Natural killer cell treated with Interleukin-12 subunit alpha and Interleukin-12 subunit beta and Interleukin-15 and Interleukin-18, amount 100 ng/mL, for 72 hours (primary cell): ENCODE results near the gene SLC38A7. TPM values are rescaled to one million over a fixed set of nuclear protein-coding genes. Genes with fewer than 3 reads are reported as not detected.

ENCODE experiments used
- ATAC-seq, 2 donors: fragments of 150-1000 bp; cut with Tn5 transposase in 1 of 2; sonication (Bioruptor Pico), chemical (Tn5 transposase) in 1 of 2; 2 replicates each; pipeline ENCODE4 v1.10.0; 2021
- DNase-seq: peaks from one replicate; pipeline ENCODE4 v3.0.0; 2022; ENCODE audit warnings: low spot score
- H3K27ac Mint-ChIP-seq, 2 donors: 1 replicate in 1 of 2; 2 replicates in 1 of 2; pipeline ENCODE4 v1.8.0; 2022; ENCODE audit warnings: mixed read lengths in 2 of 2, mild to moderate bottlenecking in 1 of 2, moderate library complexity in 1 of 2
- H3K27me3 Mint-ChIP-seq, 2 donors: 1 replicate in 1 of 2; 2 replicates in 1 of 2; pipeline ENCODE4 v1.8.0; 2022; ENCODE audit warnings: mixed read lengths in 2 of 2
- H3K36me3 Mint-ChIP-seq: one replicate; pipeline ENCODE4 v1.8.0; 2022; ENCODE audit warnings: mixed read lengths
- H3K4me1 Mint-ChIP-seq, 2 donors: 1 replicate in 1 of 2; 2 replicates in 1 of 2; pipeline ENCODE4 v1.8.0; 2022; ENCODE audit warnings: low read depth in 2 of 2, mixed read lengths in 2 of 2, mild to moderate bottlenecking in 1 of 2
- H3K4me3 Mint-ChIP-seq: one replicate; pipeline ENCODE4 v1.8.0; 2022; ENCODE audit warnings: mixed read lengths
- H3K9me3 Mint-ChIP-seq: 2 replicates; pipeline ENCODE4 v1.8.0; 2022; ENCODE audit warnings: mixed read lengths
- total RNA-seq, 2 donors: library from RNA; stranded (reverse); gene quantifications; one replicate each; pipeline ENCODE4 v1.2.3, GENCODE V29; 2022

The SLC38A7 gene
- total RNA-seq, 2 donors from 2014 or later = 14.1 to 16.7 TPM

- no peak overlapping the region for H3K4me3 Mint-ChIP-seq
- DNase-seq (no peak), ATAC-seq (no peak)
- H3K9me3 Mint-ChIP-seq = no peaks in the 10 kb centered on the region
- no peaks in the 10 kb centered on the region for H3K36me3 Mint-ChIP-seq
- H3K27me3 Mint-ChIP-seq = peaks cover 0 to 5% of the 10 kb centered on the region in 2 donors
- no peak overlapping the region for H3K27ac Mint-ChIP-seq
- H3K4me1 Mint-ChIP-seq = no peaks in the 10 kb centered on the region
Measured at GRCh38 chr16:58658796-58659211, 25.8 kb downstream of the SLC38A7 start.

DNA sequence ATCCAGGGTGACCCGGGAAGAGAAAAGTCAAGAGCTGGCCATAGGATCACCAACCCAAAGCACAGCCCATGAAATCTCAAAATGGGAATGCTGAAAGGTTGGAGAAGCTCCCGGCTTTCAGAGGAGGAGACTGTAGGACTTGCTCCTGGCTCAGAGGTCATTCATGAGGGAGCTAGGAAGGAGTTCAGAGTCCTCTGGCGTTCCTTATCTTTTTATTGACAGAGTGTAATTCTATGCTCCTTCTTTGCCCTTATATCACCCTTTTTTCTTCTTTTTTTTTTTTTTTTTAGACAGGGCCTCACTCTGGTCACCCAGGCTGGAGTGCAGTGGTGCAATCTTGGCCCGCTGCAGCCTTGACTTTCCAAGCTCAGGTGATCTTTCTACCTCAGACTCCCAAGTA lies 27.7 kb downstream of the SLC38A7 start:
- Mint-ChIP-seq H3K27ac (no peak overlapping the region), H3K4me3 (no peak overlapping the region), H3K4me1 (no peaks in the 10 kb centered on the region), H3K36me3 (no peaks in the 10 kb centered on the region), H3K27me3 (peaks cover 0 to 5% of the 10 kb centered on the region in 2 donors), H3K9me3 (no peaks in the 10 kb centered on the region)
- ATAC-seq = no peak
- no peak for DNase-seq

GRCh38 chr16:58655215-58655596 lies 29.4 kb downstream of the SLC38A7 start:
- Mint-ChIP-seq H3K27ac (no peak overlapping the region), H3K27me3 (peaks cover 0 to 5% of the 10 kb centered on the region in 2 donors), H3K4me3 (no peak overlapping the region), H3K36me3 (no peaks in the 10 kb centered on the region), H3K4me1 (no peaks in the 10 kb centered on the region), H3K9me3 (no peaks in the 10 kb centered on the region)
- ATAC-seq (no peak), DNase-seq (no peak)

GRCh38 chr16:58654560-58655214 lies 29.9 kb downstream of the SLC38A7 start:
- Mint-ChIP-seq H3K4me1 (no peaks in the 10 kb centered on the region), H3K27ac (no peak overlapping the region), H3K4me3 (no peak overlapping the region), H3K9me3 (no peaks in the 10 kb centered on the region), H3K36me3 (no peaks in the 10 kb centered on the region), H3K27me3 (peaks cover 0 to 5% of the 10 kb centered on the region in 2 donors)
- ATAC-seq = no peak
- DNase-seq = no peak

- no peak for ATAC-seq
- peaks cover 0 to 3% of the 10 kb centered on the region in 2 donors for H3K27me3 Mint-ChIP-seq
- H3K4me1 Mint-ChIP-seq = no peaks in the 10 kb centered on the region
- H3K4me3 Mint-ChIP-seq = no peak overlapping the region
- no peaks in the 10 kb centered on the region for H3K9me3 Mint-ChIP-seq
- no peaks in the 10 kb centered on the region for H3K36me3 Mint-ChIP-seq
- H3K27ac Mint-ChIP-seq = no peak overlapping the region
- DNase-seq = no peak
Measured at GRCh38 chr16:58652741-58653140, 31.8 kb downstream of the SLC38A7 start.

DNA sequence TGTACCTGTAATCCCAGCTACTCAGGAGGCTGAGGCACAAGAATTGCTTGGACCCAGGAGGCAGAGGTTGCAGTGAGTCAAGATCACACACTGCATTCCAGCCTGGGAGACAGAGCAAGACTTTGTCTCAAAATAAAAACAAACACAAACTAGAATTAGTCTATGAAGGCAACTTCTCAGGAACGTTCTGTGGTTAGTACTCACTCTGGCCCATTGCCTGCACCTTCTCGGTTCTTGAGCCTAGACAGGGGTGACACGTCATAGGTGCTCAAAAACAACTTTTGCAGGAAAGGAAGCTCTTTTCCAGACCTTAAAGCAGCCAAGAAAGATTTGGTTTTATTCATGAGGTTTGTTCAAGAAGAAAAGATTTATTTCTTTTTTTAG lies 32.6 kb downstream of the SLC38A7 start:
- H3K4me1 Mint-ChIP-seq = no peaks in the 10 kb centered on the region
- H3K9me3 Mint-ChIP-seq = no peaks in the 10 kb centered on the region
- H3K4me3 Mint-ChIP-seq = no peak overlapping the region
- no peaks in the 10 kb centered on the region for H3K36me3 Mint-ChIP-seq
- DNase-seq (no peak), ATAC-seq (no peak)
- H3K27ac Mint-ChIP-seq = no peak overlapping the region
- peaks cover 0 to 3% of the 10 kb centered on the region in 2 donors for H3K27me3 Mint-ChIP-seq

DNA sequence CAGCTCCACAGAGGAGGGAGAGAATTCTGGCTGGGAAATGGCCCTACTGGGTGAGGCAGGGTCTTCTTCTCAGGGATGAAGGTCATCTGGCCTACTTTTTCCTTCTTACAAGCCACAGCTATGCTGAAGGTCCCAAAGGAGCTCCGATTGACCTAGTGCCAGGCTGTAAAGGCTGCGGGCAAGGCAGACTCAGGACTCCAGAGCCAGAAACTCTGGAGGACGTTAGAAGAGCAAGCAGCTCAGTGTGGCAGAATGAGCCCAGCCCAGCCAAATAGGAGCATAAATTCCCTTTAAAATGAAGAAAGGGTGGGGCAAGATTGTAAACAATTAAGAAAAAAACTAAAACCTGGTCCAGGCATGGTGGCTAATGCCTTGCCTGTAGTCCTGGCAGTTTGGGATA lies 34.9 kb downstream of the SLC38A7 start:
- Mint-ChIP-seq H3K9me3 (no peaks in the 10 kb centered on the region), H3K27me3 (peaks cover 0 to 3% of the 10 kb centered on the region in 2 donors), H3K27ac (no peak overlapping the region), H3K36me3 (no peaks in the 10 kb centered on the region), H3K4me3 (no peak overlapping the region), H3K4me1 (no peaks in the 10 kb centered on the region)
- no peak for DNase-seq
- ATAC-seq = no peak

DNA sequence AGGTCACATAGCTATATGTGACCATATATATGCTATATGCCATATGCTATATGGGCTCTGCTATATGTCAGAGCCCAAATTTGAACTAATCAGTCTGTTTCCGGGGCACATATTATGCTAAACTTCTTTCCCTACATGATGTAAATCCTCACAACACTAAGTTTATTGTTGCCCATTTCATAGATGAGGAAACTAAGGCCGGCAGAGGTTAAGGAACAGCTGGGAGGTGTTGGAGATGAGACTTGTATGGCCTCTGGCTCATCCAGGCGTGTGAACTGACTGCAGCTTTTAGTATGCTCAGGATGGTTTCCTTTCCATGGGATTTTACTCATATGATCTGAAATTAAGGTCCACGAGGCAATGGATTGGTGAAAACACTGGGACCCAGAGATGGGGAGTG lies 37.5 kb downstream of the SLC38A7 start:
- H3K27me3 Mint-ChIP-seq = no peaks in the 10 kb centered on the region

GRCh38 chr16:58644765-58645487 lies 39.6 kb downstream of the SLC38A7 start:
- no peak overlapping the region for H3K27ac Mint-ChIP-seq
- DNase-seq (no peak), ATAC-seq (no peak)
- no peak overlapping the region for H3K4me3 Mint-ChIP-seq
- no peaks in the 10 kb centered on the region for H3K36me3 Mint-ChIP-seq
- no peaks in the 10 kb centered on the region for H3K4me1 Mint-ChIP-seq
- peaks cover 0 to 3% of the 10 kb centered on the region in 2 donors for H3K27me3 Mint-ChIP-seq
- H3K9me3 Mint-ChIP-seq = no peaks in the 10 kb centered on the region

More for the DNA sequence above, 37.5 kb downstream of the SLC38A7 start:
- DNase-seq (no peak), ATAC-seq (no peak)
- no peak overlapping the region for H3K4me3 Mint-ChIP-seq
- no peaks in the 10 kb centered on the region for H3K4me1 Mint-ChIP-seq
- H3K9me3 Mint-ChIP-seq = no peaks in the 10 kb centered on the region
- no peaks in the 10 kb centered on the region for H3K36me3 Mint-ChIP-seq
- H3K27ac Mint-ChIP-seq = no peak overlapping the region

GRCh38 chr16:58644108-58644507 lies 40.5 kb downstream of the SLC38A7 start:
- DNase-seq (no peak), ATAC-seq (no peak)
- H3K4me3 Mint-ChIP-seq = no peak overlapping the region
- no peaks in the 10 kb centered on the region for H3K9me3 Mint-ChIP-seq
- H3K27me3 Mint-ChIP-seq = peaks cover 0 to 4% of the 10 kb centered on the region in 2 donors
- no peaks in the 10 kb centered on the region for H3K36me3 Mint-ChIP-seq
- no peak overlapping the region for H3K27ac Mint-ChIP-seq
- H3K4me1 Mint-ChIP-seq = no peaks in the 10 kb centered on the region

DNA sequence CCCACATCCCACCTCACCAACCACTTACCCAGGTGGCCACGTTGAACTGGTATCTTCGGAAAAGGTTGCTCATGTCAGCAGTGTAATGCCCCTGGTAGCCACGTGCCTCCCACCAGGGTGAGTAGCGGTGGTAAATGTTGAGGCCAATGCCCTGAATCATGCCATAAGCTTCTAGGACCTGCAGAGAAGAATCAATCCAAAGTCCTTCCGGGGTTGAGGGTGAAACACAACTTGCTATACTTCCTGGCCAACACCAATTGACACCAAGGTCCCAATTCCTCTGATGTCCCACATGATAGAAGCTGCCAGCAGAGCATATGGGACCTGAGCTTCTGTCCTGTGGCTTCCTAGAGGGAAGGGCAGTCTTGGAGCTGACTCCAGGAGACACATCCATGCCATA lies 43.6 kb downstream of the SLC38A7 start:
- peaks cover 4 to 7% of the 10 kb centered on the region in 2 donors for H3K27me3 Mint-ChIP-seq
- no peaks in the 10 kb centered on the region for H3K4me1 Mint-ChIP-seq
- no peak for DNase-seq
- H3K9me3 Mint-ChIP-seq = no peaks in the 10 kb centered on the region
- no peak overlapping the region for H3K27ac Mint-ChIP-seq
- H3K36me3 Mint-ChIP-seq = no peaks in the 10 kb centered on the region
- no peak overlapping the region for H3K4me3 Mint-ChIP-seq
- ATAC-seq = no peak

DNA sequence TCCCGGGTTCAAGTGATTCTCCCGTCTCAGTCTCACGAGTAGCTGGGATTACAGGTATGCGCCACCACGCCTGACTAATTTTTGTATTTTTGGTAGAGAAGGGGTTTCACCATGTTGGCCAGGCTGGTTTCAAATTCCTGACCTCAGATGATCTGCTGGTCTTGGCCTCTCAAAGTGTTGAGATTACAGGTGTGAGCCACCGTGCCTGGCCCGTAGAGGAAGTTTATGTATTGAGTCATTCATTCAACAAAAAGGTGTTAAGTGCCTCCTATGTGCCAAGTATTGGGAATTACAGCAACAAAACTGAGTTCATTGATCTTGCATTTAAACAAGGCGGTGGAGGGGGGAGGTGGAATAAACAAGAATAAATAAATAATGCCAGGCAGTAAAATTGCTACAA lies 44.7 kb downstream of the SLC38A7 start:
- DNase-seq = no peak
- H3K9me3 Mint-ChIP-seq = no peaks in the 10 kb centered on the region
- H3K36me3 Mint-ChIP-seq = no peaks in the 10 kb centered on the region
- ATAC-seq = no peak
- no peak overlapping the region for H3K27ac Mint-ChIP-seq
- peaks cover 6 to 7% of the 10 kb centered on the region in 2 donors for H3K27me3 Mint-ChIP-seq
- no peak overlapping the region for H3K4me3 Mint-ChIP-seq
- H3K4me1 Mint-ChIP-seq = no peaks in the 10 kb centered on the region

DNA sequence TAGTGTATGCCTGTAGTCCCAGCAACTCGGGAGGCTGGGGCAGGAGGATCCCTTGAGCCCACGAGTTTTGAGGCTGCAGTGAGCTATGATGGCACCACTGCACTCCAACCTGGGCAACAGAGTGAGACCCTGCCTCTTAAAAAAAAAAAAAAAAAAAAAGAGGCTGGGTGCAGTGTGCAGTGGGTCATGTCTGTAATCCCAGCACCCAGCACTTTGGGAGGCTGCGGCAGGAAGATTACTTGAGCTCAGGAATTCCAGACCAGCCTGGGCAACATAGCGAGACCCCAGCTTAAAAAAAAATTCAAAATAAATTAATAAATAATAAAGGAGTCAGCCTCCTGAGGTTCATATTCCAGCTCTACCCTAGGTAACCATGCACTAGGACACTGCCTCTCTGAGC lies 45.3 kb downstream of the SLC38A7 start:
- DNase-seq (no peak), ATAC-seq (no peak)
- Mint-ChIP-seq H3K27me3 (peaks cover 6 to 7% of the 10 kb centered on the region in 2 donors), H3K9me3 (no peaks in the 10 kb centered on the region), H3K4me1 (no peaks in the 10 kb centered on the region), H3K27ac (no peak overlapping the region), H3K36me3 (no peaks in the 10 kb centered on the region), H3K4me3 (no peak overlapping the region)

DNA sequence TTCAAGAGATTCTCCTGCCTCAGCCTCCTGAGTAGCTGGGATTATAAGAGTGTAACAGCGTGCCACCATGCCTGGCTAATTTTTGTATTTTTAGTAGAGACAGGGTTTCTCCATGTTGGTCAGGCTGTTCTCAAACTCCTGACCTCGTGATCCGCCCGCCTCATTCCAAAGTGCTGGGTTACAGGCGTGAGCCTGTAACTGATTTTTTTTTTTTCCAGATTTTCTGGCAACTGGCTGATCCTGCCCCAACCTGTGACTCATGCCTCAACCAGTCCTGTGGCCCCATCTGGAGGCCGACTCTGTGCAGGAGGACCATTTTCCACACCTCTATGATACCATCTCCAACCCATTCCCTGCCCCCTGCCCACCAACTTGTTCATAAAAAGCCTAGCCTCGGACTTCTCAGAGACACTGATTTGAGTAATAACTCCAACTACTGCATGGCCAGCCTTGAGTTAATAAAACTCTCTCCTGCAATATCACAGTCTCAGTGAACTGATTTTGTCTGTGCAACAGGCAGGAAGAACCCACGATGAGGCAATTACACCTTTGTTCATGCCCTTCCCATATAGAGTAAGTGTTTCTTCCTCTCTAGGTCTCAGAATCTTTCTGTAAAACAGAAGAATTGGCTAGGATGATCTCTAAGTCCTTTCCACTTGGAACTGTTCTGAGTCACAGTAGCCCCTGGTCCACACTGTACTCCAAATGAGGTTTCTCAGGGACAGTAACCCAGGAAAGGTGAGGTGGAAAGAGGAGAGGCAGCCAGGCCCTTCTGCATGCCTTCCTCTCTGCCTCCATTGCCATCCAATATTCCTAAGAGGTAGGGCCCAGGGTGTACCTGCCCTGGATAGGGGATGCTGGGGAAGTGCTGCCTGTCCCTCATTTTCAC lies 46.2 kb downstream of the SLC38A7 start:
- H3K27me3 Mint-ChIP-seq = peaks cover 6 to 7% of the 10 kb centered on the region in 2 donors
- DNase-seq (no peak), ATAC-seq (peak; percentile 13 to 16)
- H3K27ac Mint-ChIP-seq = no peak overlapping the region
- H3K4me1 Mint-ChIP-seq = no peaks in the 10 kb centered on the region
- H3K9me3 Mint-ChIP-seq = no peaks in the 10 kb centered on the region
- no peaks in the 10 kb centered on the region for H3K36me3 Mint-ChIP-seq
- no peak overlapping the region for H3K4me3 Mint-ChIP-seq
